Lung microvascular endothelial cell (primary cell): ENCODE results near the gene MAST1. TPM values are rescaled to one million over a fixed set of nuclear protein-coding genes. Genes with fewer than 3 reads are reported as not detected.
"Not testable (repeated sequence)": the region's sequence is repeated elsewhere in the genome, so short reads cannot be mapped to it uniquely, and the experiment has no call there.

Experiments
- DNase-seq, 2 donors: peaks; one replicate each; pipeline versions ENCODE4 v3.0.0 to v3.0.0-alpha.2; 2010; ENCODE audit warnings: low read depth in 2 of 2
- total RNA-seq: library from RNA; depleted of rRNA; stranded (reverse); fragments of >200 nt; gene quantifications from 2 replicates; pipeline ENCODE4 v1.2.1, GENCODE V29; 2014

Gene MAST1
- total RNA-seq, 1 donor from 2014 or later: 0.60 TPM

GRCh38 chr19:12838886-12839756 lies 806 bp downstream of the MAST1 start:
- DNase-seq: peak in 1 of 2 donors; percentile 28

GRCh38 chr19:12840091-12841079 lies 2.1 kb downstream of the MAST1 start:
- DNase-seq: peak; percentile 39 to 55

DNA sequence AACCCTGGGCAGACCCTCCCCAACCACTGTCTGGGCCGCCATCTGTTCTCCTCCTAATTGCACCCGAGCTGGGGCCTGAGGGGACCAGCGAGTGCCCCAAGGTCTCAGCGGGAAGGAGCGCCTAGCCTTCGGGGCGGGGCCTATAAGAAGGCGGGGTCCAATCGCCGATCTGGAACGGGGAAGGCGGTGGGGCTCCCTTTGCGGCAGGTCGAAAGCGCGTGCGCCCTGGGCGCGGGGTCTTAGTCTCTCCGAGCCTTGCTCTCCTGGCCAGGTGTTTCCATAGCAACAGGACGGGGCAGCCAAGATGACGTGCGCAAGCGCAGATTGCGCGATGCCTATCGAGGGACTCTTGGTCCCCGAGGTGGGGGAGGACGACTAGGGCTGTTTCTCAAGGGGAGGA lies 2.8 kb downstream of the MAST1 start:
- DNase-seq: peak in 1 of 2 donors; percentile 37

- DNase-seq: no peak
These were observed 4.2 kb downstream of the MAST1 start for GRCh38 chr19:12842511-12842910.

DNA sequence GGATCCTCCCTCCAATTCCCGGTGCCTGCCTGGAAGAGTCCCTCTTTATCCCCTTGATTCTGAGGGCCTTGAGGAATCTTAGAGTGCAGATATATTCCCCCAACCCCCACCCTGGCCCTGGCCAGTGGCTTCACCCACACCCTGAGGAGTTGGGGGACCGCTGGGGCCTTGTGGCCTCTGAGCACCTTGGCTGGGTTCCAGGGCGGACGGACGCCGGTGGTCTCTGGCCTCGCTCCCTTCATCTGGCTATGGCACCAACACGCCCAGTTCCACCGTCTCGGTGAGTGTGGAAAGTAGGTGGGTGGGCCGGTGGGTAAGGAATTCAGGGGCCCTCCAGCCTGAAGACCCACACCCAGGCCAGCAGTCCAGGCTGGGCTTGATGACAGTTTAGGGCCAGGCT lies 5.0 kb downstream of the MAST1 start:
- no peak for DNase-seq

- no peak for DNase-seq
These were observed 5.9 kb downstream of the MAST1 start for GRCh38 chr19:12843999-12844732.

- not testable (repeated sequence) for DNase-seq
These were observed 8.3 kb downstream of the MAST1 start for GRCh38 chr19:12846613-12847012.

- DNase-seq: peak; percentile 69 to 73
These were observed 9.1 kb downstream of the MAST1 start for GRCh38 chr19:12847159-12848139.

DNA sequence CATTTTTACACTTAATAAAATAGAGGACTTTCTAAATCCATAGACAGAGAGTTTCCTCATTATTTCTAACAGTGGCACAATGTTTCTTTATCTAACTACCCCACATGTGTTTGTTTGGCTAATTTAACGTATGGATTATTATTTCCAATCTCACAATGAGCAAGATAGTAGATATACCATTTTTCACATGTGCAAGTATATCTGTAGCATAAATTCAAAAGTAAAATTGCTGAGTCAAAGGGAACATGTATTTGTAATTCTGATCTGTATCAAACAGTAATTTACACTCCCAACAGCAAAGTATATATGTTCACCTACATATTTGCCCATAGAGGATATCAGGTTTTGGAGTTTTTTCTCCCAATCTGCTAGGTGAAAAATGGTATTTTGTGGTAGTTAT lies 18.3 kb downstream of the MAST1 start:
- no peak for DNase-seq

GRCh38 chr19:12858041-12858928 lies 20.0 kb downstream of the MAST1 start:
- DNase-seq: no peak

DNA sequence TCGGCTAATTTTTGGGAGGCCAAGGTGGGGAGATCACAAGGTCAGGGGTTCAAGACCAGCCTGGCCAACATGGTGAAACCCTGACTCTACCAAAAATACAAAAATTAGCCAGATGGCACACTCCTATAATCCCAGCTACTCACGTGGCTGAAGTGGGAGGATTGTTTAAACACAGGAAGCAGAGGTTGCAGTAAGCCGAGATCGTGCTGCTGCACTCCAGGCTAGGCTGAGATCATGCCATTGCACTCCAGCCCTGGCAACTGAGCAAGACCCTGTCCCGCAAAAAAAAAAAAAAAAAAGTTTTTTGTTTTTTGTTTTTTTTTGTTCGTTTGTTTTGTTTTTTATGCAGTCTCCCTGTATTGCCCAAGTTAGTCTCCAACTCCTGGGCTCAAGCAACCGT lies 21.2 kb downstream of the MAST1 start:
- DNase-seq: no peak

- no peak for DNase-seq
These were observed 25.8 kb downstream of the MAST1 start for GRCh38 chr19:12864143-12864542.

GRCh38 chr19:12864721-12865715 lies 26.7 kb downstream of the MAST1 start:
- DNase-seq: no peak

GRCh38 chr19:12865746-12866415 lies 27.6 kb downstream of the MAST1 start:
- DNase-seq: no peak

- no peak for DNase-seq
These were observed 28.3 kb downstream of the MAST1 start for GRCh38 chr19:12866416-12867119.
